OCI-LY3 (cell line): ENCODE measurements around the gene SNUPN.
"Not testable (repeated sequence)": the region's sequence is repeated elsewhere in the genome, so short reads cannot be mapped to it uniquely, and the experiment has no call there.

Experiments used
- EZH2phosphoT487 ChIP-seq: fragments of 200-600 bp; shearing (Covaris generic); IDR thresholded peaks from 2 replicates; pipeline ENCODE4 v1.6.1; 2018; ENCODE audit warnings: antibody characterized with exemption, mixed run types, low read depth
- TF ChIP-seq, protein P1 (sequence below): fragments of 200-600, 300-600 bp; sonication (generic); IDR thresholded peaks from 2 replicates; pipeline ENCODE4 v1.5.1; 2014; ENCODE audit warnings: antibody characterized with exemption, low read length, low read depth

DNA sequence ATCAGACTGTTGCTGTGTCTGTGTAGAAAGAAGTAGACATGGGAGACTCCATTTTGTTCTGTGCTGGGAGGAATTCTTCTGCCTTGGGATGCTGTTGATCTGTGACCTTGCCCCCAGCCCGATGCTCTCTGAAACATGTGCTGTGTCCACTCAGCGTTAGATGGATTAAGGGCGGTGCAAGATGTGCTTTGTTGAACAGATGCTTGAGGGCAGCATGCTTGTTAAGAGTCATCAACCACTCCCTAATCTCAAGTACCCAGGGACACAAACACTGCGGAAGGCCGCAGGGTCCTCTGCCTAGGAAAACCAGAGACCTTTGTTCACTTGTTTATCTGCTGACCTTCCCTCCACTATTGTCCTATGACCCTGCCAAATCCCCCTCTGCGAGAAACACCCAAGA lies 66.2 kb downstream of the SNUPN start:
- TF ChIP-seq, protein P1, sequence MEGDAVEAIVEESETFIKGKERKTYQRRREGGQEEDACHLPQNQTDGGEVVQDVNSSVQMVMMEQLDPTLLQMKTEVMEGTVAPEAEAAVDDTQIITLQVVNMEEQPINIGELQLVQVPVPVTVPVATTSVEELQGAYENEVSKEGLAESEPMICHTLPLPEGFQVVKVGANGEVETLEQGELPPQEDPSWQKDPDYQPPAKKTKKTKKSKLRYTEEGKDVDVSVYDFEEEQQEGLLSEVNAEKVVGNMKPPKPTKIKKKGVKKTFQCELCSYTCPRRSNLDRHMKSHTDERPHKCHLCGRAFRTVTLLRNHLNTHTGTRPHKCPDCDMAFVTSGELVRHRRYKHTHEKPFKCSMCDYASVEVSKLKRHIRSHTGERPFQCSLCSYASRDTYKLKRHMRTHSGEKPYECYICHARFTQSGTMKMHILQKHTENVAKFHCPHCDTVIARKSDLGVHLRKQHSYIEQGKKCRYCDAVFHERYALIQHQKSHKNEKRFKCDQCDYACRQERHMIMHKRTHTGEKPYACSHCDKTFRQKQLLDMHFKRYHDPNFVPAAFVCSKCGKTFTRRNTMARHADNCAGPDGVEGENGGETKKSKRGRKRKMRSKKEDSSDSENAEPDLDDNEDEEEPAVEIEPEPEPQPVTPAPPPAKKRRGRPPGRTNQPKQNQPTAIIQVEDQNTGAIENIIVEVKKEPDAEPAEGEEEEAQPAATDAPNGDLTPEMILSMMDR, result not testable (repeated sequence)
- TF ChIP-seq EZH2phosphoT487, result not testable (repeated sequence)
